Neutrophil (primary cell): Measurements from ENCODE around the gene ERAP2.

ENCODE experiments used
- H3K27ac ChIP-seq: fragments of 200-600 bp; sonication (generic); 2 replicates; pipeline ENCODE4 v1.5.1; 2016; ENCODE audit warnings: mild to moderate bottlenecking, moderate library complexity
- H3K27me3 ChIP-seq: fragments of 200-600 bp; sonication (generic); 2 replicates; pipeline ENCODE4 v1.6.0; 2016; ENCODE audit warnings: mild to moderate bottlenecking
- H3K36me3 ChIP-seq: fragments of 200-600 bp; sonication (generic); 2 replicates; pipeline ENCODE4 v1.5.1; 2017
- H3K4me1 ChIP-seq, 2 experiments: fragments of 200-600 bp in 1 of 2; sonication (generic) in 1 of 2; 1 replicate in 1 of 2; 2 replicates in 1 of 2; pipeline versions ENCODE4 v1.5.1 to v1.6.1; 2013 to 2016; ENCODE audit warnings: low read depth in 1 of 2, low read length in 1 of 2, mild to moderate bottlenecking in 1 of 2, moderate library complexity in 1 of 2; ENCODE audit not compliant: control insufficient read depth in 1 of 2, insufficient read depth in 1 of 2
- H3K4me3 ChIP-seq, 2 experiments: fragments of 200-600 bp in 1 of 2; sonication (generic) in 1 of 2; 1 replicate in 1 of 2; 2 replicates in 1 of 2; pipeline ENCODE4 v1.5.1; 2013 to 2016; ENCODE audit warnings: low read depth in 1 of 2, low read length in 1 of 2, mild to moderate bottlenecking in 1 of 2, moderate library complexity in 1 of 2
- H3K9me3 ChIP-seq: fragments of 200-600 bp; sonication (generic); 2 replicates; pipeline ENCODE4 v1.5.1; 2016
- TF ChIP-seq, protein P1 (sequence below): fragments of 200-600 bp; sonication (generic); IDR thresholded peaks from 2 replicates; pipeline ENCODE4 v1.5.1; 2016; ENCODE audit warnings: antibody characterized with exemption

ERAP2 gene

DNA sequence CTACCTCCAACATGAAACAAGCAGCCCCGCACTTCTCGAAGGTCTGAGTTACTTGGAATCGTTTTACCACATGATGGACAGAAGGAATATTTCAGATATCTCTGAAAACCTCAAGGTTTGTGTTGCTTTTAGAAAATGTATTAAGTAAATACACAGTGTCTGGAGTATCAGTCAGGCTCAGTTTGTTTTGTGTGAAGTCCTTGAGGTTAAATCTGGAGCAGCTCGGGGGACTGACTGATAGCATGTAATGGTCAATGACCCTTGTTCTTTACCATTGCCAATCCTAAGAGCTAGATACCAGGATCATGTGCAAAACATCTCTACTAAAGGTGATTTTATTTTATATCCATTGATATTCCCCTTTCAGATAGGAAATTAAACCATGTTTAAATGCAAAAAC is 32.7 kb downstream of the ERAP2 start:
- no peaks in the 10 kb centered on the region for H3K9me3 ChIP-seq
- H3K27ac ChIP-seq: no peak overlapping the region
- peaks cover 22% of the 10 kb centered on the region for H3K36me3 ChIP-seq
- H3K4me1 ChIP-seq: peaks cover 4 to 6% of the 10 kb centered on the region in 2 experiments
- H3K4me3 ChIP-seq: no peak overlapping the region
- TF ChIP-seq, protein P1, sequence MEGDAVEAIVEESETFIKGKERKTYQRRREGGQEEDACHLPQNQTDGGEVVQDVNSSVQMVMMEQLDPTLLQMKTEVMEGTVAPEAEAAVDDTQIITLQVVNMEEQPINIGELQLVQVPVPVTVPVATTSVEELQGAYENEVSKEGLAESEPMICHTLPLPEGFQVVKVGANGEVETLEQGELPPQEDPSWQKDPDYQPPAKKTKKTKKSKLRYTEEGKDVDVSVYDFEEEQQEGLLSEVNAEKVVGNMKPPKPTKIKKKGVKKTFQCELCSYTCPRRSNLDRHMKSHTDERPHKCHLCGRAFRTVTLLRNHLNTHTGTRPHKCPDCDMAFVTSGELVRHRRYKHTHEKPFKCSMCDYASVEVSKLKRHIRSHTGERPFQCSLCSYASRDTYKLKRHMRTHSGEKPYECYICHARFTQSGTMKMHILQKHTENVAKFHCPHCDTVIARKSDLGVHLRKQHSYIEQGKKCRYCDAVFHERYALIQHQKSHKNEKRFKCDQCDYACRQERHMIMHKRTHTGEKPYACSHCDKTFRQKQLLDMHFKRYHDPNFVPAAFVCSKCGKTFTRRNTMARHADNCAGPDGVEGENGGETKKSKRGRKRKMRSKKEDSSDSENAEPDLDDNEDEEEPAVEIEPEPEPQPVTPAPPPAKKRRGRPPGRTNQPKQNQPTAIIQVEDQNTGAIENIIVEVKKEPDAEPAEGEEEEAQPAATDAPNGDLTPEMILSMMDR: no peak
- no peaks in the 10 kb centered on the region for H3K27me3 ChIP-seq

DNA sequence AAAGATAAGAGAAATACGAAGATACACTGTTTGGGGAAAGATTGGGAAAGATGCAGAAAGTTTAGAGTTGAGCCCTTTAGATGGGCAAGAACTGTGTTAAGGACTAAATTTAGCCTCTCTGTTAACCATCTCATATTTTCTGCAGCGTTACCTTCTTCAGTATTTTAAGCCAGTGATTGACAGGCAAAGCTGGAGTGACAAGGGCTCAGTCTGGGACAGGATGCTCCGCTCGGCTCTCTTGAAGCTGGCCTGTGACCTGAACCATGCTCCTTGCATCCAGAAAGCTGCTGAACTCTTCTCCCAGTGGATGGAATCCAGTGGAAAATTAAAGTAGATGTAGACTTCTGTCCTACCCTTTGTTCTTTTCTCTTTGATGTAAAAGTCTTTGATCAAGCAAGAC is 33.1 kb downstream of the ERAP2 start:
- Histone ChIP-seq H3K27me3 (no peaks in the 10 kb centered on the region), H3K36me3 (peaks cover 23% of the 10 kb centered on the region), H3K27ac (no peak overlapping the region), H3K9me3 (no peaks in the 10 kb centered on the region), H3K4me3 (no peak overlapping the region), H3K4me1 (peaks cover 4 to 6% of the 10 kb centered on the region in 2 experiments)
- TF ChIP-seq, protein P1: no peak

DNA sequence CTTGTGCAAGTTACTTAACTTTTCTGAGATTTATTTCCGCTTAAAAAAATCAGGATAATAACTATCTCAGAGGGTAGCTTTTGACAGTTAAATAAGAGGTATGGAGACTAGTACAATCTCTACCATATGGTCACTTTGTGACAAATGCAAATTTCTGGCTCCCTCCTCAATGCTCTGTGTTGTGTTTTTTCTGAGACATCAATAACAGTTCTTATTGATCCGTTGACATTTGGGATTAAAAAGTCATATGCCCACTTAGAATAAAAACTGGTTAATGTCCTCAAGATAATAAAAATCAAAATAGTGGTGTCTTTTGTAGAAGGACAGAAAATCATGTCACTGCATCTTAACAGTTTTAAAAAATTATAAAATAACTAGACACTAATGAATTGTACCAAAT is 34.8 kb downstream of the ERAP2 start:
- Histone ChIP-seq H3K4me1 (peaks cover 2 to 3% of the 10 kb centered on the region in 2 experiments), H3K9me3 (no peaks in the 10 kb centered on the region), H3K4me3 (no peak overlapping the region), H3K36me3 (peaks cover 31% of the 10 kb centered on the region), H3K27me3 (no peaks in the 10 kb centered on the region), H3K27ac (no peak overlapping the region)
- TF ChIP-seq, protein P1: no peak

DNA sequence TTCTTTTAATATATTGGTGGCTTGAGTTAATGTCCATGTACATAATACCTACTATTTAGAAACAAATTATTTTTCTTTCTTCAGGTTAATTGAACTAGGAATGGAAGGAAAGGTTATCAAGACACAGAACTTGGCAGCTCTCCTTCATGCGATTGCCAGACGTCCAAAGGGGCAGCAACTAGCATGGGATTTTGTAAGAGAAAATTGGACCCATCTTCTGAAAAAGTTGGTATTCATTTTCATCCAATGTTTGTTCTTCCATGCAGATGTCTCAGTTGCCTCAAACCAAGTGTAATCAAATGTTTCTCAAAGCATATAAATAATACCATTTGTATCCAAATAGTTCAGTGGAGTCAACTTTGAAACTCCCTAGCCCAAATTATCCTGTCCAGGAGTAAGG is 36.9 kb downstream of the ERAP2 start:
- no peaks in the 10 kb centered on the region for H3K27me3 ChIP-seq
- H3K4me1 ChIP-seq: no peaks in the 10 kb centered on the region
- H3K9me3 ChIP-seq: no peaks in the 10 kb centered on the region
- no peak overlapping the region for H3K4me3 ChIP-seq
- H3K36me3 ChIP-seq: peaks cover 40% of the 10 kb centered on the region
- TF ChIP-seq, protein P1: no peak
- no peak overlapping the region for H3K27ac ChIP-seq

DNA sequence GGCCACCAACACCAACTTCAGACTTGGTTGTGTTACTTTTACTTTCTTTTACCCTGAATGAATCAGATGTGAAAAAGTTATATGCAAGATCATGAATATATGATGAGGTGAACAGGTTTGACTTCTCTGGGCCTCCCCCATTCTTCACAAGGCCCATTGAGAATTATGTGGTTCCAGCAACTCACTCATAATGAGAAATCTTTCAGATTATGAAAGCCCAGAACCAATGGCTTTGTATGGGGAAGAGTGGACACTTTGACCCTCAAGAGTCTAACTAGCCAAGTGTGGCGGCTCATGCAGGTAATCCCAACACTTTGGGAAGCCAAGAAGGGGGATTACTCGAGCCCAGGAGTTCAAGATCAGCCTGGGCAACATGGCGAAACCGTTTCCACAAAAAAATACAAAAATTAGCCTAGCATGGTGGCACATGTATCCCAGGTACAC is 43.5 kb downstream of the ERAP2 start:
- Histone ChIP-seq H3K4me1 (no peaks in the 10 kb centered on the region), H3K27me3 (no peaks in the 10 kb centered on the region), H3K9me3 (no peaks in the 10 kb centered on the region), H3K4me3 (no peak overlapping the region), H3K36me3 (peaks cover 20% of the 10 kb centered on the region), H3K27ac (no peak overlapping the region)
- TF ChIP-seq, protein P1: no peak
